Activated CD4-positive, alpha-beta T cell treated with anti-CD3 and anti-CD28 coated beads, Interleukin-2, amount 10 ng/mL, durations not matched to agents 24 days and 14 days (primary cell): Measurements from ENCODE around the gene SELENOI. TPM values are rescaled to one million over a fixed set of nuclear protein-coding genes. Genes with fewer than 3 reads are reported as not detected.
"Not testable (repeated sequence)": the region's sequence is repeated elsewhere in the genome, so short reads cannot be mapped to it uniquely, and the experiment has no call there.

Experiments used
- DNase-seq: peaks from one replicate; pipeline ENCODE4 v3.0.0; 2022
- H3K27ac Mint-ChIP-seq: one replicate; pipeline ENCODE4 v1.8.0; 2022; ENCODE audit warnings: mild to moderate bottlenecking, mixed read lengths
- H3K27me3 Mint-ChIP-seq: one replicate; pipeline ENCODE4 v1.8.0; 2022; ENCODE audit warnings: mixed read lengths
- H3K36me3 Mint-ChIP-seq: one replicate; pipeline ENCODE4 v1.8.0; 2022; ENCODE audit warnings: low read depth, mild to moderate bottlenecking, mixed read lengths
- H3K4me1 Mint-ChIP-seq: one replicate; pipeline ENCODE4 v1.8.0; 2021; ENCODE audit warnings: mixed read lengths
- H3K4me3 Mint-ChIP-seq: one replicate; pipeline ENCODE4 v1.8.0; 2022; ENCODE audit warnings: mild to moderate bottlenecking, moderate library complexity, mixed read lengths
- H3K9me3 Mint-ChIP-seq: one replicate; pipeline ENCODE4 v1.8.0; 2021; ENCODE audit warnings: mixed read lengths
- intact Hi-C: fragments of 100-400 bp; cut with micrococcal nuclease; formaldehyde crosslinking; loops from one replicate; pipeline ENCODE4 v1.15.1; 2023
- total RNA-seq: library from RNA; stranded (reverse); gene quantifications from 2 replicates; pipeline ENCODE4 v1.2.3, GENCODE V29; 2022

SELENOI gene
- total RNA-seq, 1 donor from 2014 or later, result 68.8 TPM

DNA sequence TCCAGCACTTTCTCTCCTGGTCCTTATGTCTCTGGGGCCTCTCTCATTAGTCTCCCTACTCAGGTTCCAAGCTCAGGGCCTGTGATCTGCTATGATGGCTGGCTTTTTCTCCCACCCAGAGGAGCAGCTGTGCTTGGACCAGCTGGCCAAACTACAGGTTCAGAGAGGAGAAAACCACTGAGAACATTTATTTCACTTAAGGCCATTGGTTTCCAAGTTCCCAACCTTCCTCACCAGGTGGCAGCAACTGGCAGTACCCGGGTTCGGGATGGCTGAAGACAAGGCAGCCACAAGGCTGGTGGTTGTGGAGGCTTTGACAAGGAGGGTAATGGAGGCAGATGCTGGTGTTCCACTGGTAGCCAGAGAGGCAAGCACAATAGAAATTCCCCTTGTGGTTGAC, 29.9 kb upstream of the SELENOI start:
- DNase-seq, result no peak
- Mint-ChIP-seq H3K27ac (no peak overlapping the region), H3K36me3 (no peaks in the 10 kb centered on the region), H3K27me3 (peaks cover 2% of the 10 kb centered on the region), H3K9me3 (no peaks in the 10 kb centered on the region), H3K4me1 (no peaks in the 10 kb centered on the region), H3K4me3 (no peak overlapping the region)
- intact Hi-C loops, result no loop called here

DNA sequence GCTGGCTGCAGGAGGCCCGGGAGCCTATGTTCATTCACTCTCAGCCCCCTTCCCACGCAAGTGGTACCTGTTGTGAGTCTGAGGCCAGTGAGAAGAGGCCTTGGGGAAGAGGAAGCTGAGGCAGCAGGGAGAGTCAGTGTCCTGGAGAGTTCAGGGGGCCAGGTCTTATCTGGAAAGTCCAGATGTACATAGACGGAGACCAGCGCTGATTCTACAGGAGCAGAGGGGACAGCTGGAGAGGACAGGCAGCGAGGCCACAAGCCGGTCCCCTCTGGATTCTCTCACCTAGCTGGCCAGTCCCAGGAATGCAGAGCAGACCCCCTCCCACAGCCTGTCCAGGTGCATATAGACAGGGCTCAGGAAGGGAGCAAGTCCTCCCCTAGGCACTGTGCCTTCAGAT, 29.1 kb upstream of the SELENOI start:
- Mint-ChIP-seq H3K27me3 (peaks cover 2% of the 10 kb centered on the region), H3K4me1 (no peaks in the 10 kb centered on the region), H3K36me3 (no peaks in the 10 kb centered on the region), H3K27ac (no peak overlapping the region), H3K4me3 (no peak overlapping the region), H3K9me3 (no peaks in the 10 kb centered on the region)
- no peak for DNase-seq
- intact Hi-C loops, result no loop called here

DNA sequence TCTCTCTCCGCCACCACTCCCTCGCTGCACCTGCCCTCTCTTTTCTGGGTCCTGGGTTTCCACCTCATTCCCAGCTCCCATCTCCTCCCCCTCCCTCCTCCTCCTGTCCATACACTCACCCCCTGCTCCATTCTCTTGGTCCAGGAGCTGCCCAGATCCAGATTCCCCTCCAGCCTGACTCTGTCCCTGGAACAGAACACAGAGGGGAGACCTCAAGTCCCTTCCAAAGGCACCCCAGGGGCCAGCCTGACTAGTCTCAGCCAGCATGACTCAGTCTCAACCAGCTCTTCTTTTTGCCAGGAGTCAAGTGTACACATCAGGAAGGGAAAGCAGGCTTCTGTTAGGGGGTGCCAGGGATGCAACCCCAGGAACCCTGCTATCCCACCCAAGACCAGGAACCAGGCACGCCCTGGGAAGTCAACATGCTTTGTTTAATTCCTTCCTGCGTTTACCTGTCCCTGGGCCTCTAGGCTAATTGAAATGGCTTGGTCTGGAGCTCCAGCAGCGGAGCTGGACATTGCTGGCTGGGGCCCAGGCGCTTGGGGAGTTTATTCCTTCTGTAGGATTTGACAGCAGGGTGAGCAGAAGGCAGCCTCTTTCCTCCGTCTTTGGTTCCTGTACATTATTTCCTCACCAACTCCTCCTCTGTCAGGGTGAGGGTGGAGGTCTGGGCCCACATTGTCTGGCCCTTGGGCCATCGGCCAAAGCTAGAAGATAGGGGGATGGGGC, 28.4 kb upstream of the SELENOI start:
- H3K36me3 Mint-ChIP-seq, result no peaks in the 10 kb centered on the region

DNA sequence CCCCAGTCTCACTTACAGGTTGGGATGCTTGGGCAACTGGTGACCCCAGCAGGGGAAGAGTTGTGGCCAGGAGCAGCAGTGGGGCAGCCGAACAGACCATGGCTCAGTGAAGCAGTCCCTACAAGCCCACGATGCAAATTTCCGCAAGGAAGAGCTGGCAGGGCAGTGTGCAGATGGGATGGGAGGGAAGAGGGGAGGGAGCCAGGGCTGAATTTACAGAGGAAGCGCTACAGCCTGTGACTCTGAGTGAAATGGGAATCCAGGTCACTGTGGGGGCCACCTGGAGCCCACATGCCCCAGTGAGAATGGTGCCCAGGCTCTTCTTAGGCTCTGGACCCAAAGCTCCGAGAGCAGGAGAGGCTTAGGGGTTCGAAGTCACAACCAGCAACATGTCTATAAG, 27.0 kb upstream of the SELENOI start:
- no peak for DNase-seq
- Mint-ChIP-seq H3K9me3 (no peaks in the 10 kb centered on the region), H3K27ac (no peak overlapping the region), H3K4me1 (no peaks in the 10 kb centered on the region), H3K4me3 (no peak overlapping the region), H3K27me3 (peaks cover 2% of the 10 kb centered on the region), H3K36me3 (no peaks in the 10 kb centered on the region)
- intact Hi-C loops, result no loop called here

More for the DNA sequence above, 28.4 kb upstream of the SELENOI start:
- no peak overlapping the region for H3K4me3 Mint-ChIP-seq
- H3K27ac Mint-ChIP-seq, result no peak overlapping the region
- no peaks in the 10 kb centered on the region for H3K9me3 Mint-ChIP-seq
- intact Hi-C loops, result no loop called here
- no peak for DNase-seq
- no peaks in the 10 kb centered on the region for H3K4me1 Mint-ChIP-seq
- H3K27me3 Mint-ChIP-seq, result peaks cover 2% of the 10 kb centered on the region

DNA sequence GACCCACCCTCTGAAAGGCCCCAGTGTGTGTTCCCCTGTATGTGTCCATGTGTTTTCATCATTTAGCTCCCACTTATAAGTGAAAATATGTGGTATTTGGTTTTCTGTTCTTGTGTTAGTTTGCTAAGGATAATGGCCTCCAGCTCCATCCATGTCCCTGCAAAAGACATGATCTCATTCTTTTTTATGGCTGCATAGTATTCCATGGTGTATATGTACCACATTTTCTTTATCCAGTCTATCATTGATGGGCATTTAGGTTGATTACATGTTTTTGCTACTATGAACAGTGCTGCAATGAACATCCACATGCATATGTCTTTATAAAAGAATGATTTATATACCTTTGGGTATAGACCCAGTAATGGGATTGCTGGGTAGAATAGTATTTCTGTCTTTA, 21.5 kb upstream of the SELENOI start:
- H3K36me3 Mint-ChIP-seq, DNase-seq, H3K27ac Mint-ChIP-seq, H3K4me3 Mint-ChIP-seq, intact Hi-C loops, H3K27me3 Mint-ChIP-seq, H3K9me3 Mint-ChIP-seq, H3K4me1 Mint-ChIP-seq: not testable (repeated sequence)

DNA sequence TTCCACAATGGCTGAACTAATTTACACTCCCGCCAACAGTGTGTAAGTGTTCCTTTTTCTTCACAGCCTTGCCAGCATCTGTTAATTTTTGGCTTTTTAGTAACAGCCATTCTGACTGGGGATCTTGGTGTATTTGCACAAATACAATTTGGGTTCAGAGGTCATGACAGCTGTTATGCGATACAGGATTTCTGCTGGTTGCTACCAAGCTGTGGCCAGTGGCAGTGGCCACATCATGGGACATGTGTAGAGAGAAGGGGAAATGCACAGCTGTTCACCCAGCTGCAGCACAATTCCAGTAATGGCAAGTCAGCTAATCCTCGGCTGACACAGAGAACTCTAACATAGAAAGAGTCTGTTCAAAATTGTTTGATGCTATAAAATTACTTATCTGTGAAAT, 21.0 kb upstream of the SELENOI start:
- no peaks in the 10 kb centered on the region for H3K9me3 Mint-ChIP-seq
- H3K27ac Mint-ChIP-seq, result no peak overlapping the region
- no peak overlapping the region for H3K4me3 Mint-ChIP-seq
- peaks cover under 1% of the 10 kb centered on the region for H3K27me3 Mint-ChIP-seq
- intact Hi-C loops, result no loop called here
- H3K4me1 Mint-ChIP-seq, result peaks cover 11% of the 10 kb centered on the region
- DNase-seq, result no peak
- no peaks in the 10 kb centered on the region for H3K36me3 Mint-ChIP-seq

DNA sequence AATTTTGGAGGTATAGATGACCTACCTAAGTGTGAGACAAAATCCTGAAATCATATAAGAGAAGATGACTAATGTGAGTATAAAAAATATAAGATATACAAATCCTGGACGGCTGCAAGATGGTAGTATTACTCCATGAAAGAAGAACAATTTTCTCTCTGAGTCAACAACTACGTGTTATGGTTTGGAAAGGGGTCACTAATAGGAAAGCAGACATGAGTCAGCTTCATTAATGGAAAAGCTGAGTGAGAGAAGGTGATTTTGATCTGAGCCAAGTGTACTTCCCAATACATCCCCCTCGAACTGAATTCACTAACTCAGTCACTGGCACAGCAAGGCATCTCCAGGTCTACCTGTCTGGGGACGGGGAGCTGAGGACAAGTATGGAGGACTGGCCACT, 20.1 kb upstream of the SELENOI start:
- Mint-ChIP-seq H3K4me3 (no peak overlapping the region), H3K27me3 (peaks cover 2% of the 10 kb centered on the region), H3K36me3 (no peaks in the 10 kb centered on the region), H3K27ac (no peak overlapping the region), H3K9me3 (no peaks in the 10 kb centered on the region), H3K4me1 (peaks cover 16% of the 10 kb centered on the region)
- intact Hi-C loops, result no loop called here
- DNase-seq, result no peak

DNA sequence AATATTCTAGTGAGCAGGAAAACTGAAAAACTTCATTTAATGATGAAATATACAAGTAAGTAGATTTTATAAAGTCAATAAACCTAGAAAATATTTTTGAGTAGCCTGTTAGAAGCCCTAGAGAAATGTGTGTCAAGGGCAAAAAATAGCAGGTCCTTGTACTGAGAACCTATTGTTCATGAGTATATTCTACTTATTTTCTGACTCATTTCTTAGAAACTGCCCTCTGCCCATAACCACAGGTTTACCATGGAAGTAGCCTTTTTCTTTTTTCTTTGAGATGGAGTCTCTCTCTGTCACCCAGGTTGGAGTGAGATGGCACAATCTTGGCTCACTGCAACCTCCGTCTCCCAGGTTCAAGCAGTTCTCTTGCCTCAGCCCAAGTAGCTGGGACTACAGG, 19.4 kb upstream of the SELENOI start:
- no peak overlapping the region for H3K4me3 Mint-ChIP-seq
- DNase-seq, result no peak
- no peak overlapping the region for H3K27ac Mint-ChIP-seq
- intact Hi-C loops, result no loop called here
- no peaks in the 10 kb centered on the region for H3K36me3 Mint-ChIP-seq
- H3K27me3 Mint-ChIP-seq, result peaks cover 2% of the 10 kb centered on the region
- H3K9me3 Mint-ChIP-seq, result no peaks in the 10 kb centered on the region
- peaks cover 16% of the 10 kb centered on the region for H3K4me1 Mint-ChIP-seq

DNA sequence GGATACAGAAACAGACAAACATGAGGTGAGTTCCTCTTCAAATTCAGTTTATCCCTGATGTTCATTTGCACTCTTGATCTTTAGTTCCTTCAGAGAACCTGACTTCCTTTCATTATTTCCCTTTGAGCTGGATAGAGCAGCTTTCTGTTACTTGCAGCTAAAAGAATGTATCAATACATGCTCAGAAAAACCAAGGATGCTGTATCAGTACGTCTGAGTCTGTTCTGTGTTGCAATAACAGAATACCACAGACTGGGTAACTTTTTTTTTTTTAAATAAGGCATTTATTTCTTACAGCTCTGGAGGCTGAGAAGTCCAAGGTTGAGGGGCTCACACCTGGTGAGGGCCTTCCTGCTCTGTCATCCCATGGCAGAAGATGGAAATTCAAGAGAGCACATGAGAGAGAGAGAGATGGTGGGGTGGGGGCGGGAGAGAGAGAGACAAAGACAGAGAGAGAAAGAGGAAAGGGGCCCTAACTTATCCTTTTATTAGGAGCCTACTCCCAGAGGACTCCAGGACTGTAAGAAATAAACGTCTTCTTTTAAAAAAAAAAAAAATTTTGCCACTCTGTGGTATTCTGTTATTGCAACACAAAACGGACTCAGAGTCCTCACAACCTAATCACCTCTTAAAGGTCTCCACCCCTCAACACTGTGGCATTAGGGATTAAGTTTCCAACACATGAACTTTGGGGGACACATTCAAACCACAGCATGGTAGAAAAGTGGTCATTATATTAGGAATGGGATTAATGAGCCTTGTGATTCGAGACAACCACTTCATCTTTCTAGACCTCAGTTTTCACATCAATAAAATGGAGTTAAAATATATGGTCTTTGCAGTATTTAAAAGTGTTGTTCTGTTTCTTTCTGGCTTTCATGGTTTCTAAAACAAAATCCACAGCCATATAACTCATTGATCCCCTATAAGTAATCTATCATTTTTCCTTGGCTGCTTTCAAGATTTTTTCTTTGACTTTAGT, 18.4 kb upstream of the SELENOI start:
- Mint-ChIP-seq H3K27me3 (peaks cover 2% of the 10 kb centered on the region), H3K4me1 (peaks cover 16% of the 10 kb centered on the region), H3K27ac (no peak overlapping the region), H3K9me3 (no peaks in the 10 kb centered on the region), H3K36me3 (no peaks in the 10 kb centered on the region), H3K4me3 (no peak overlapping the region)
- no peak for DNase-seq
- intact Hi-C loops, result no loop called here

DNA sequence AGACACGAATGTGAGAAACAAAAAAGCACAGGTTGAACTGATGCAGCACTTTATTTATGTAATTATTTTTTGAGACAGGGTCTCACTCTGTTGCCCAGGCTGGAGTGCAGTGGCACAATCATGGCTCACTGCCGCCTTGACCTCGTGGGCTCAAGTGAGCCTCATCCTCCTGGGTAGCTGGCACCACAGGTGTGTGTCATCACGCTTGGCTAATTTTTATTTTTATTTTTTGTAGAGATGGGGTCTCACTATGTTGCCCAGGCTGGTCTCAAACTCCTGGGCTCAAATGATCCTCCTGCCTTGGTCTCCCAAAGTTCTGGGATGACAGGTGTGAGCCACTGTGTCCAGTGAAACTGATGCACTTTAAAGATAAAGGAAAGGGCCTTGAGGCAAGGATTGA, 16.9 kb upstream of the SELENOI start:
- H3K4me3 Mint-ChIP-seq, DNase-seq, H3K9me3 Mint-ChIP-seq, H3K27me3 Mint-ChIP-seq, H3K36me3 Mint-ChIP-seq, intact Hi-C loops, H3K27ac Mint-ChIP-seq: not testable (repeated sequence)
- peaks cover 18% of the 10 kb centered on the region for H3K4me1 Mint-ChIP-seq

DNA sequence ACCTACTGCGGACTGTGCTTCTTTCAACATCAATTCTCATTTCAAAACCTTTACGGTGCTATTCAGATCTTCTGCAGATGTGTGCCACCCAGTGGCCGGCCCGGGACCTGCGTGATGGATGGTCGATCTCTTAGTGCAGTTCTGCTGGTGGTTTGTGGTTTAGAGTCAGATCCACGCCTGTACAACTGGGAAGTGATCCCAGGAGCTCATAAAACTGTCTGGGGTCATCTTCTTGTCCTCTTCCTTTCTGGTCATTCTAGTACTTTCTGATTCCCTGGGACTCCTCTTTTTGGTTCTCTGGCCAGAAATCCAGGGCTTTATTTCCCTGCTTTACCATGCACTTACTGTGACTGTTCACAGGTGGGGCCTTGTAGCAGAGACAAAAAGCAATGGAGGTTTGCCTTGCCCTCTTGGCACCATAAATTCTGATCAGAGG, 15.8 kb upstream of the SELENOI start:
- Mint-ChIP-seq H3K27ac (peak overlapping the region; percentile 36), H3K9me3 (no peaks in the 10 kb centered on the region), H3K27me3 (peaks cover 2% of the 10 kb centered on the region), H3K36me3 (no peaks in the 10 kb centered on the region), H3K4me1 (peaks cover 18% of the 10 kb centered on the region), H3K4me3 (no peak overlapping the region)
- intact Hi-C loops, result loop anchor here (1.0 to 5.0 kb wide), 2 partner anchors 85 to 158 kb away; partner anchors contain the start of gene GAREM2
- peak; percentile 95 for DNase-seq

DNA sequence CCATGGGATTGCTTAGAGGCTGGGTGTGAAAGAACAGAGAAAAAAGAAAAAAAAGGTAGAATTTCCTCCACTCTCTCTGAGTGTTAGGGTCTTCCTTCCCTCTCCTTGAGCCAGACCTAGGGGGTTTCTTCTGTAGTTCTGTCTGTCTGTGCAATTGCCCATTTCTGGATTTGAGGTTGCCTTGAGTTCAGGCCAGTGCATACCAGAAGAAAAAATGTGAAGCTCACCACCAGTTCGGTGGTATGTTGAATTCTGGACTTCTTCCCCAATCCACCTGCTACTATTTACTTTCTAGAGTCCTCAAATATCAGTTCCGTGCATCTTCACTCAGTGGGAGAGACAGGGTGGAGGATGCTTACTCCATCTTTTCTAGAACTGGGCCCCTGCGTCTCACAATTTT, 15.3 kb upstream of the SELENOI start:
- no peak for DNase-seq
- Mint-ChIP-seq H3K4me3 (no peak overlapping the region), H3K9me3 (no peaks in the 10 kb centered on the region), H3K4me1 (peaks cover 18% of the 10 kb centered on the region), H3K27ac (no peak overlapping the region), H3K36me3 (no peaks in the 10 kb centered on the region), H3K27me3 (peaks cover 2% of the 10 kb centered on the region)
- intact Hi-C loops, result loop anchor here (1.0 to 5.0 kb wide), 2 partner anchors 85 to 158 kb away; partner anchors contain the start of gene GAREM2

DNA sequence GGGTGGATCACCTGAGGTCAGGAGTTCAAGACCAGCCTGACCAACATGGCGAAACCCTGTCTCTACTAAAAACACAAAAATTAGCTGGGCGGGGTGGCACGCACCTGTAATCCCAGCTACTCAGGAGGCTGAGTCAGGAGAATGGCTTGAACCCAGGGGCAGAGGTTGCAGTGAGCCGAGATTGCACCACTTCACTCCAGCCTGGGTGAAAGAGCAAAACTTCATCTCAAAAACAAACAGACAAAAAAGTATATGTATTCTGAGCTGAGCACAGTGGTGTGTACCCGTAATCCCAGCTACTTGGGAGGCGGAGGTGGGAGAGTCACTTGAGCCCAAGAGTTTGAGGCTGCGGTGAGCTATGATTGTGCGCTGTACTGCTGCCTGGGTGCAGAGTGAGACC, 14.6 kb upstream of the SELENOI start:
- DNase-seq, H3K9me3 Mint-ChIP-seq, H3K36me3 Mint-ChIP-seq, H3K27me3 Mint-ChIP-seq, H3K4me3 Mint-ChIP-seq: not testable (repeated sequence)
- intact Hi-C loops, result loop anchor here (5.0 kb wide), 1 partner anchor 159 kb away; the partner anchor contains the start of gene GAREM2
- Mint-ChIP-seq H3K27ac (peak overlapping the region; percentile 25), H3K4me1 (peaks cover 20% of the 10 kb centered on the region)

DNA sequence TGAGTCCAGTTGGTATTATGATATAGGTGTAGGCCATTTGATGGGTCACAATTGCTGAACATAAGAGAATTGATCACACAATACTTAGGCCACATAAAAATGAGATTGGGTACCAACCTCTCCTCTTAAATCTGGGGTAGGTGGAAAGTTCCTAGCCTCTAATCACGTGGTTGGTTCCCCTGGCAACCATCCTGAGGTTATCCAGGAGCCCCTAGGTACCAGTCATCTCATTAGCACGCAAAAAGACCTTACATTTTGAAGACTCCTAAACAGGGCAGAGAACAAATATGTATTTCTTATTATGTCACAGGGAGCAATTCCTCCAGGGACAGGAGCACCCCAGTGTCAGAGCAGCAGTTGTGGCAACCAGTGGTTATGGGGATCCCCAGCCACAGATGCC, 12.7 kb upstream of the SELENOI start:
- no peak overlapping the region for H3K27ac Mint-ChIP-seq

More for the DNA sequence above, 12.7 kb upstream of the SELENOI start:
- Mint-ChIP-seq H3K27me3 (peaks cover 2% of the 10 kb centered on the region), H3K4me3 (no peak overlapping the region), H3K36me3 (no peaks in the 10 kb centered on the region), H3K9me3 (no peaks in the 10 kb centered on the region), H3K4me1 (peaks cover 18% of the 10 kb centered on the region)
- no peak for DNase-seq
- intact Hi-C loops, result loop anchor here (5.0 kb wide), 1 partner anchor 161 kb away; the partner anchor contains the start of gene GAREM2
